Measurements from ENCODE around the gene FAM111B. TPM values are rescaled to one million over a fixed set of nuclear protein-coding genes. Genes with fewer than 3 reads are reported as not detected.
A peak's percentile ranks its signal among the peaks of the same experiment; 100 is the strongest.

The FAM111B gene
- polyA plus RNA-seq, 1 donor (not counting 4 experiments of a cell fraction or from before 2014, with no cell fraction given): 5.3 TPM

GRCh38 chr11:59144579-59145345 lies 37.7 kb downstream of the FAM111B start:
- FAIRE-seq (peak; percentile 68), DNase-seq (ENCODE audit: low read depth, low spot score) (peak; percentile 33)
- TF ChIP-seq CTCF (optimal IDR thresholded peaks at IDR 0.05 in 1 of 3, IDR thresholded peaks at IDR 0.05 in 1 of 3, conservative IDR thresholded peaks at IDR 0.05 in 1 of 3; ENCODE audit: extremely low read depth in 1 of 3, insufficient read depth in 2 of 3, low read length in 3 of 3) (peak in 2 of 3 experiments; percentile 6 to 39), EZH2 (IDR thresholded peaks at IDR 0.05; ENCODE audit: low read length) (no peak)
- H3K4me1 ChIP-seq (ENCODE audit: control insufficient read depth, extremely low read depth, insufficient read depth, low read length): peaks cover 23% of the 10 kb centered on the region
- peak overlapping the region; percentile 16 for H3K27ac ChIP-seq (ENCODE audit: control insufficient read depth, insufficient read depth, low read length)
- no peaks in the 10 kb centered on the region for H3K27me3 ChIP-seq (ENCODE audit: control insufficient read depth, extremely low read depth, insufficient read depth, low read length)
- H3K79me2 ChIP-seq (ENCODE audit: control insufficient read depth, insufficient read depth, low read length): peaks cover 14% of the 10 kb centered on the region
- H3K4me3 ChIP-seq (ENCODE audit: control insufficient read depth in 2 of 3, extremely low read depth in 1 of 3, insufficient read depth in 2 of 3, low read depth in 1 of 3, low read length in 3 of 3): peak overlapping the region; percentile 45 to 72 (median 72)
- H4K20me1 ChIP-seq (ENCODE audit: control insufficient read depth, extremely low read depth, insufficient read depth, low read length): no peaks in the 10 kb centered on the region
- no peaks in the 10 kb centered on the region for H3K36me3 ChIP-seq (ENCODE audit: control insufficient read depth in 2 of 2, extremely low read depth in 1 of 2, insufficient read depth in 2 of 2, low read length in 2 of 2)
- peak overlapping the region; percentile 70 for H2AFZ ChIP-seq (ENCODE audit: control insufficient read depth, low read length)
- peak overlapping the region; percentile 96 for H3K4me2 ChIP-seq (ENCODE audit: control insufficient read depth, extremely low read depth, insufficient read depth, low read depth, low read length)
- no peaks in the 10 kb centered on the region for H3K9me3 ChIP-seq (ENCODE audit: control insufficient read depth, low read depth, low read length)
- peak overlapping the region; percentile 68 for H3K9ac ChIP-seq (ENCODE audit: control insufficient read depth, extremely low read depth, insufficient read depth, low read length)
- dilution Hi-C loops (cut with MboI; ENCODE audit: extremely low pct_ligation_motif_present, low sequenced_read_pairs): no loop called here
- no peaks in the 10 kb centered on the region for H3K9me1 ChIP-seq (ENCODE audit: control insufficient read depth, extremely low read depth, insufficient read depth, low read length)

GRCh38 chr11:59145534-59145933 lies 38.5 kb downstream of the FAM111B start:
- Histone ChIP-seq H2AFZ (ENCODE audit: control insufficient read depth, low read length) (no peak overlapping the region), H3K27me3 (ENCODE audit: control insufficient read depth, extremely low read depth, insufficient read depth, low read length) (no peaks in the 10 kb centered on the region), H4K20me1 (ENCODE audit: control insufficient read depth, extremely low read depth, insufficient read depth, low read length) (no peaks in the 10 kb centered on the region), H3K4me3 (ENCODE audit: control insufficient read depth in 2 of 3, extremely low read depth in 1 of 3, insufficient read depth in 2 of 3, low read depth in 1 of 3, low read length in 3 of 3) (peak overlapping the region; percentile 45 to 72 (median 72)), H3K4me2 (ENCODE audit: control insufficient read depth, extremely low read depth, insufficient read depth, low read depth, low read length) (peak overlapping the region; percentile 96), H3K79me2 (ENCODE audit: control insufficient read depth, insufficient read depth, low read length) (peaks cover 14% of the 10 kb centered on the region), H3K9ac (ENCODE audit: control insufficient read depth, extremely low read depth, insufficient read depth, low read length) (peak overlapping the region; percentile 68), H3K9me3 (ENCODE audit: control insufficient read depth, low read depth, low read length) (no peaks in the 10 kb centered on the region), H3K36me3 (ENCODE audit: control insufficient read depth in 2 of 2, extremely low read depth in 1 of 2, insufficient read depth in 2 of 2, low read length in 2 of 2) (no peaks in the 10 kb centered on the region), H3K4me1 (ENCODE audit: control insufficient read depth, extremely low read depth, insufficient read depth, low read length) (peaks cover 23% of the 10 kb centered on the region), H3K27ac (ENCODE audit: control insufficient read depth, insufficient read depth, low read length) (peak overlapping the region; percentile 16), H3K9me1 (ENCODE audit: control insufficient read depth, extremely low read depth, insufficient read depth, low read length) (no peaks in the 10 kb centered on the region)
- FAIRE-seq (no peak), DNase-seq (ENCODE audit: low read depth, low spot score) (no peak)
- TF ChIP-seq EZH2 (IDR thresholded peaks at IDR 0.05; ENCODE audit: low read length) (no peak), CTCF (optimal IDR thresholded peaks at IDR 0.05 in 1 of 3, IDR thresholded peaks at IDR 0.05 in 1 of 3, conservative IDR thresholded peaks at IDR 0.05 in 1 of 3; ENCODE audit: extremely low read depth in 1 of 3, insufficient read depth in 2 of 3, low read length in 3 of 3) (no peak)
- dilution Hi-C loops (cut with MboI; ENCODE audit: extremely low pct_ligation_motif_present, low sequenced_read_pairs): no loop called here
